ENCODE data around the gene IFIT1.
"Not testable (repeated sequence)": the region's sequence is repeated elsewhere in the genome, so short reads cannot be mapped to it uniquely, and the experiment has no call there.

IFIT1 gene

GRCh38 chr10:89444819-89445218 lies 52.4 kb downstream of the IFIT1 start:
- DNase-seq, result not testable (repeated sequence)

- DNase-seq, result no peak
These were observed 58.5 kb downstream of the IFIT1 start for GRCh38 chr10:89450901-89451300.

- DNase-seq, result no peak
These were observed 59.8 kb downstream of the IFIT1 start for GRCh38 chr10:89452193-89452592.

GRCh38 chr10:89454561-89455347 lies 62.3 kb downstream of the IFIT1 start:
- DNase-seq, result no peak
